ENCODE measurements around the gene PORCN.

Gene PORCN

GRCh38 chrX:48488034-48488433 lies 20.8 kb upstream of the PORCN start:
- no peak for TF ChIP-seq ZNF274 (IDR thresholded peaks at IDR 0.05; ENCODE audit: low read depth, low read length)
- H3K4me3 ChIP-seq (ENCODE audit: low read length), result no peak overlapping the region

DNA sequence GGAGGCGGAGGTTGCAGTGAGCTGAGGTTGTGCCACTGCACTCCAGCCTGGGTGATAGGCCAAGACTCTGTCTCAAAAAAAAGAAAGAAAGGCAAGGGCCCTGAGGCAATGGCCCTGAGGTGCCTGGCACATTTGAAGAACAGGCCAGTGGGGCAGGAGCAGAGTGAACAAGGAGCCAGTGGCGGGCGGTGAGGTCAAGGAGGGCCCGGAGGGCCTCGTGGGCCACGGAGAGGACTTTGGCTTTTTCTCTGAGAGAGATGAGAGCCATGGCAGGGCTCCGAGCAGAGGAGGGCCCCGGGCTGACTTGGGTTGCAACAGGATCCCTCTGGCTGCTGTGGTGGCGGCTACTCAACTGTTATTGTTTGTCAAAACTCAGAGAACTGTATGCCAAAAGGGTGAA lies 19.5 kb upstream of the PORCN start:
- H3K4me3 ChIP-seq (ENCODE audit: low read length), result no peak overlapping the region
- TF ChIP-seq ZNF274 (IDR thresholded peaks at IDR 0.05; ENCODE audit: low read depth, low read length), result no peak

DNA sequence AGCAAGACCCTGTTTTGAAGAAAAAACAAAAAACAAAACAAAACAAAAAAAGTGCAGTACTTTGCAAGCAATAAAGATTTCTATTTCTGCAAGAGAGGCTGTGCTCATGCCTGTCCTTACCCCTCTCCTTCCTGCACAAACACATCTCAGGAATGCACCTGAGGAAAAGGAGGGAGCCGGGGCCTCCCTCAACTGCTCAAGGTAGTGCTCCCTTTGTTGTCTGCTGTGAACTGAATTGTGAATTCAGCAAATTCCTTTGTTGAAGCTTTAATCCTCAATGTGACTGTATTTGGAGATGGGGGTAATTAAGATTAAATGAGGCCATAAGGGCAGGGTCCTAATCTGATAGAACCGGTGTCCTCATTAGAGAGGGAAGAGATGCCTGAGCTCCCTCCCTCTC lies 18.9 kb upstream of the PORCN start:
- no peak for TF ChIP-seq ZNF274 (IDR thresholded peaks at IDR 0.05; ENCODE audit: low read depth, low read length)
- no peak overlapping the region for H3K4me3 ChIP-seq (ENCODE audit: low read length)

DNA sequence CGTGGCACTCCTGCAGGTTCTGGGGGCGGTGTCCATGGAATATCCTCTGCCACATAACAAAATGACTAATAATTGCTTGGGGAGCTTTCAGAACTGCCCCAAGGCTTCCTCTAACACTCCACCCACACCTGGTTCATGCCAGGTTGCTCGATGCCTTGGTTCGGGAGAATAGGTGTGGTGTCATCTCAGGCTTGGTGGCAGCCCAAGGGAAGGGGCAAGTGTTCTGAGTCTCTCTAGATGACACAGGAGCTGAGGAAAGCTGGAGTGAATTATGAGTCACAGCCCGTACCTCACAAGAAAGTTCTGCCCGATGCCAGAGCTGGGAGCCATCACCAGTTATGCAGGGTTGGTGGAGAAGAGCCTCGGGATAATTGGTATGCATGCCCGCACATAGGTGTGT lies 18.1 kb upstream of the PORCN start:
- no peak overlapping the region for H3K4me3 ChIP-seq (ENCODE audit: low read length)
- no peak for TF ChIP-seq ZNF274 (IDR thresholded peaks at IDR 0.05; ENCODE audit: low read depth, low read length)

DNA sequence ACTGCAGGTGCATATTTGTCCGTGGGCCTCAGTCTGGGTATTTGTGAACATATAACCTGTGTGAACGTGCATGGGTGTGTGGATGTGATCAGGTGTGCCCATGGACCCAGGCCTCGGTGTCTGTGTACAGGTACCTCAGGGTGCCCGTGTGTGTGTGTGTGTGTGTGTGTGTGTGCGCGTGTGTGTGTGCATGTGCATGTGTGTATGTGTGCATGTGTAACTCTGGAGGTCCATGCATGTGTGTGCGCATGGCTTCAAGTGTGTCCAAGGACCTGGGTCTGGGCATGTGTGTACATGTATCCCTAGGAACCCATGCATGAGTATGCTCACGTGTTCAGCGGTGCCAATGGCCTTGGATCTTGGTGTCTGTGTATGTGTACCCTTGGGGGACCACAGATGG lies 17.0 kb upstream of the PORCN start:
- no peak overlapping the region for H3K4me3 ChIP-seq (ENCODE audit: low read length)
- TF ChIP-seq ZNF274 (IDR thresholded peaks at IDR 0.05; ENCODE audit: low read depth, low read length), result no peak

DNA sequence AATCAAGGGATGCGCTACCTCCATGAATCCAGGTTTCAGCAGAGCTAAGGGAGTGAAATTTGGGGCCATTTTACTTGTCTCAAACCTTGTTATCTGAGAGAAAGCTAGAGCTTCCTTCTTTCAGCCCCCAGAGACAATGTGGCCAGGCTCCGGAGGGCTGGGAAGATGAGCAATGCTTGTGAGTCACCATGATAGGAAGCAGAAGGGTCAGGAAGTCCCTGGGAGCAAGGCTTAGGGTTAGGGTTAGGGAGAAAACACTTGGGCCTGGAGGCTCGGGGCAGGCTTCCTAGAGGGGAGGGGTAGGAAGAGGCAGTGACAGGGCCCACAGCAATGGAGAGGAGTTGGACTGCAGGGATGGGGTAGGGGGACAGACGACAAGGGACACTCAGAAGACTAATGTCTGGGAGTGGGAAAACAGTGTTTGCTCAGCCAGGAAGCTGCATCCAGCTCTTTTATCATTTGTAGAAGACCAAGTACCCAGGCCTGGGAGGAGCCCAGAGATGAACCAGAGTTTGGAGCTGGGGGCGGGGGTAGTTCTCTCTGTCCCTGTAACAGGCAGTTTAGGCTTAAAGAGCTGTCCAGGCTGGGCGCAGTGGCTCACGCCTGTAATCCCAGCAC lies 16.4 kb upstream of the PORCN start:
- TF ChIP-seq ZNF274 (IDR thresholded peaks at IDR 0.05; ENCODE audit: low read depth, low read length), result no peak
- no peak overlapping the region for H3K4me3 ChIP-seq (ENCODE audit: low read length)

DNA sequence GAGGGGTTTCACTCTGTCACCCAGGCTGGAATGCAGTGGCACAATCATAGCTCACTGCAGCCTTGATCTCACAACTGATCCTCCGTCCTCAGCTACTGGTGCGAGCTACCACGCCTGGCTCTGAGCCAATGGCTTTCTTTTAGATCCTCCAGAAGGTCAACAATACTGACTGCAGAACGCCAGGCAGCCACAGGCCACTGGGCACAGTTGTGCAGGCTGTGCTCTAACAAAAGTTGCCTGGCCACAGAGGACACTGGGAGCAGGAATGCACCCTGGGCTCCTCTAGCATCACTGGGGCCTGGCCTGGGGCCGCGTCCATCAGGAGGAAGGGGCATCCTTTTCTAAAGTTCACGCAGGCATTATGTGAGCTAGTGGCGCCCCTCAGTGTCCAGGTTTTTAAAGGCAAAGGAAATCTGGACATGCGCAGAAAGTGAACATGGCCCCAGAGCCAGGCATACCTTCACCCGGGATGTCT lies 14.9 kb upstream of the PORCN start:
- no peak overlapping the region for H3K4me3 ChIP-seq (ENCODE audit: low read length)
- no peak for TF ChIP-seq ZNF274 (IDR thresholded peaks at IDR 0.05; ENCODE audit: low read depth, low read length)

- TF ChIP-seq ZNF274 (IDR thresholded peaks at IDR 0.05; ENCODE audit: low read depth, low read length), result no peak
Measured at GRCh38 chrX:48496660-48497059, 12.1 kb upstream of the PORCN start.

DNA sequence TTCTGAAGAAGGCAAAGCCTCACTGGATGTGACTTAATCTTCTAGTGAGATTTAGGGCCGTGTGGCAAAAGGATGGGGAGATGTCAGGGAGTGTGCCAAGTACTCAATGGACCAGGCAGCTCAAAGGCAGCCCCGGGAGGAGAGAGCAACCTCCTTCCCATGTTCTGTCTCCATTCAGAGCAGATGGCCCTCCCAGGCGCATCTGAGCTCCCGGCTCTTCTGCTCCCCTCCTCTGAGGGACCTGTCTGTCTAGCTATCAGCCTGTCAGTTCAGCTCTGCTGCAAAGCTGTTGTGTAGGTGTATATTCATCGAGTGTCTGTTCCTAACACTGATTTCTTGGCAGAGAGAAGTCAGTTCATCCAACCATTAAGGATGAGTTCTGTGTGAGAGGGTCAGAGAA lies 10.9 kb upstream of the PORCN start:
- TF ChIP-seq ZNF274 (IDR thresholded peaks at IDR 0.05; ENCODE audit: low read depth, low read length), result no peak
- H3K4me3 ChIP-seq (ENCODE audit: low read length), result no peak overlapping the region

More at GRCh38 chrX:48496660-48497059, 12.1 kb upstream of the PORCN start:
- no peak overlapping the region for H3K4me3 ChIP-seq (ENCODE audit: low read length)

- TF ChIP-seq ZNF274 (IDR thresholded peaks at IDR 0.05; ENCODE audit: low read depth, low read length), result no peak
Measured at GRCh38 chrX:48498374-48498809, 10.4 kb upstream of the PORCN start.

GRCh38 chrX:48504261-48504660 lies 4.5 kb upstream of the PORCN start:
- no peak overlapping the region for H3K4me3 ChIP-seq (ENCODE audit: low read length)
- TF ChIP-seq ZNF274 (IDR thresholded peaks at IDR 0.05; ENCODE audit: low read depth, low read length), result no peak

More at GRCh38 chrX:48498374-48498809, 10.4 kb upstream of the PORCN start:
- H3K4me3 ChIP-seq (ENCODE audit: low read length), result no peak overlapping the region

GRCh38 chrX:48505481-48505880 lies 3.3 kb upstream of the PORCN start:
- H3K4me3 ChIP-seq (ENCODE audit: low read length), result no peak overlapping the region
- no peak for TF ChIP-seq ZNF274 (IDR thresholded peaks at IDR 0.05; ENCODE audit: low read depth, low read length)

DNA sequence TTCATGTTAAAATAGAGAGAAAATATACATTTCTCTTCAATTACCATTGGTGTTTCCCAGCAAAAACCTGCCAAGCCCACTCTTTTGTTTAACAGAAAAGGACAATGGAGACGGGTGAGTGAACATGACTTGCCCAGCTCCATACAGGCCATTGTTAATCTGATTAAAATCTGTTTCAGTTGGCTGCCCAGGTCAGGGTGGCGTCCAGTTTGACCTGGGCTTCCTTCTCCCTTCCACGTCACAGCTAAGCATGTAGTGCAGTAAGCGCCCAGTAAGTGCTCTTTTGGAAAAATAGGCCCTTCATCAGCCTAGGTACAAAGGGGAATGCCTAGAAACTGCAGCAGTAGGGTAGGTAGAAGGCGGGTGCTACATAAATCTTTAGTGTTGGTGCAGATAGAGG lies 1.5 kb upstream of the PORCN start:
- no peak overlapping the region for H3K4me3 ChIP-seq (ENCODE audit: low read length)
- TF ChIP-seq ZNF274 (IDR thresholded peaks at IDR 0.05; ENCODE audit: low read depth, low read length), result no peak

DNA sequence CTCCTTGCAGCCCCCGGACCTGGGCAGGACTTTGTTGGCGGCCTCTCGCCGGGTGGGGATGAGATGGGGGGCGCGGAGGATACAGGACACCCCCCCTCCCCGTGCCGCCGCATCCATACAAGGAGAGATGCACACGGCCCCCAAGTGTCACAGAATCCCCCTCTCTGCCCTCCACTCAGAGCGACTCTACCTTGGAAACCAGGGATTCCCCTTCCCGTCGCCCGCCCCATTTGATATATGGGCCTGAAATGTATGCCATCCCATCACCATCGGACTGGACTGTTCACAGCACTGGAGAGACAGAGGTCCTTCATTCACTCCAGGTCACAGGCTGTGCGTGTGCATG lies 426 bp downstream of the PORCN start:
- TF ChIP-seq ZNF274 (IDR thresholded peaks at IDR 0.05; ENCODE audit: low read depth, low read length), result no peak
- H3K4me3 ChIP-seq (ENCODE audit: low read length), result peak overlapping the region; percentile 71; the same call in 1 of the 2 replicates

DNA sequence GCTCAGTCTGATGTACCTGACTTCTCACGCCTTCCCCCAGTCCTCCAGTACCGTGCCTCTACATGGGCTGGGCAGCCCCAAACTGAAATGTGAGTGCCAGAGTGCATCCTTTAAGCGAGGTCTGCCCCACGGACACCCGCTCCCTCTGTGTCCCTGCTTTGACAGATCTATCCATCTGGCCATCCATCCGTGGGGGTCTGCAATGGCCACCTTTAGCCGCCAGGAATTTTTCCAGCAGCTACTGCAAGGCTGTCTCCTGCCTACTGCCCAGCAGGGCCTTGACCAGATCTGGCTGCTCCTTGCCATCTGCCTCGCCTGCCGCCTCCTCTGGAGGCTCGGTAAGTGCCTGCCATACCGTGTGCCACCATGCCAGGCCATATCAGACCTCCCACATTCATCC lies 827 bp downstream of the PORCN start:
- TF ChIP-seq ZNF274 (IDR thresholded peaks at IDR 0.05; ENCODE audit: low read depth, low read length), result no peak
- H3K4me3 ChIP-seq (ENCODE audit: low read length), result peak overlapping the region; percentile 71; the same call in 1 of the 2 replicates

- no peak overlapping the region for H3K4me3 ChIP-seq (ENCODE audit: low read length)
- TF ChIP-seq ZNF274 (IDR thresholded peaks at IDR 0.05; ENCODE audit: low read depth, low read length), result no peak
Measured at GRCh38 chrX:48511560-48511959, 2.8 kb downstream of the PORCN start.

Data from GM08714 (cell line).